Right lobe of liver (tissue), 6 donors: ENCODE measurements around the gene PTPN4. TPM values are rescaled to one million over a fixed set of nuclear protein-coding genes. Genes with fewer than 3 reads are reported as not detected.

Experiments used
- ATAC-seq, 4 donors: fragments of 200-7000 bp; cut with Tn5 transposase; one replicate each; pipeline ENCODE4 v1.9.1; 2020; ENCODE audit warnings: mild to moderate bottlenecking in 4 of 4, moderate library complexity in 4 of 4
- DNase-seq, 3 donors: peaks; one replicate each; pipeline ENCODE4 v3.0.0-alpha.2; 2020
- H3K27ac ChIP-seq, 3 donors: fragments of 200-600 bp; one replicate each; pipeline ENCODE4 v1.8.0; 2022
- H3K27me3 ChIP-seq, 2 donors: fragments of 200-600 bp; one replicate each; pipeline ENCODE4 v1.8.0; 2022
- H3K36me3 ChIP-seq, 4 donors: fragments of 200-600 bp; sonication (generic) in 1 of 4; one replicate each; pipeline versions ENCODE4 v1.5.1 to v1.8.0; 2017 to 2022; ENCODE audit warnings: control low read depth in 1 of 4
- H3K4me1 ChIP-seq, 4 donors: fragments of 200-600 bp; sonication (generic) in 1 of 4; one replicate each; pipeline versions ENCODE4 v1.5.1 to v1.8.0; 2017 to 2022; ENCODE audit warnings: control low read depth in 1 of 4
- H3K4me3 ChIP-seq, 3 donors: fragments of 200-600 bp; one replicate each; pipeline ENCODE4 v1.8.0; 2022
- H3K9me3 ChIP-seq, 4 donors: fragments of 200-600 bp; sonication (generic) in 1 of 4; one replicate each; pipeline versions ENCODE4 v1.5.1 to v1.8.0; 2017 to 2022; ENCODE audit warnings: control low read depth in 1 of 4
- CTCF ChIP-seq, 4 donors: fragments of 200-600 bp in 3 of 4; fragments of 450-650 bp in 1 of 4; IDR thresholded peaks; one replicate each; pipeline versions ENCODE4 v1.5.1 to v1.8.0; 2016 to 2022; ENCODE audit warnings: antibody characterized with exemption in 4 of 4, mild to moderate bottlenecking in 2 of 4
- POLR2A ChIP-seq: fragments of 450-650 bp; IDR thresholded peaks from one replicate; pipeline ENCODE4 v1.6.1; 2017; ENCODE audit warnings: antibody characterized with exemption, mild to moderate bottlenecking
- WGBS: methylation state at CpG from one replicate; pipeline ENCODE4 v1.1.6; 2018; ENCODE audit warnings: low coverage, low lambda C conversion rate; ENCODE audit not compliant: insufficient coverage; ENCODE audit errors: missing lambda C conversion rate; 5-methylcytosine and 5-hydroxymethylcytosine counted together
- intact Hi-C, 2 donors: fragments of 100-400 bp; cut with DNase I; formaldehyde crosslinking; loops; one replicate each; pipeline versions ENCODE4 v1.11.2 to v1.14.1; 2022
- total RNA-seq, 6 experiments: library from RNA; depleted of rRNA in 2 of 6; stranded (reverse); fragments of >200 nt in 2 of 6; fragmentation: NEBNext Ultra II Directional in 3 of 6; extraction: Animal tissue kit (Norgen Biotek cat#: 25700) in 3 of 6; gene quantifications; one replicate each; pipeline versions ENCODE4 v1.1.0 to v1.2.4, GENCODE V29; 2016 to 2023
- donor health status: DM: no; HTN: yes; CAD: no.
- donor health status: DM: no; HTN: no; CAD: no.
- donor health status: DM: no; HTN: no; CAD: no.
- donor health status: DM: no; HTN: yes; CAD: no.
- donor health status: DM: no; HTN: yes; CAD: no.

PTPN4 gene
- total RNA-seq, 6 experiments from 2014 or later = 8.5 to 19.9 (median 14.8) TPM

- Histone ChIP-seq H3K36me3 (no peaks in the 10 kb centered on the region), H3K4me3 (no peak overlapping the region), H3K27me3 (no peaks in the 10 kb centered on the region), H3K27ac (no peak overlapping the region), H3K9me3 (no peaks in the 10 kb centered on the region), H3K4me1 (peaks cover 0 to 26% (median 0%) of the 10 kb centered on the region in 4 donors)
- 98% methylated on average over 5 of the region's 5 CpGs for WGBS
- no peak for ATAC-seq
- no peak for TF ChIP-seq CTCF (IDR thresholded peaks at IDR 0.05)
- no peak for TF ChIP-seq POLR2A
- DNase-seq = no peak
- intact Hi-C loops = no loop called here
Observed at GRCh38 chr2:119766944-119767343, 7.2 kb downstream of the PTPN4 start.

GRCh38 chr2:119768742-119769141, 9.0 kb downstream of the PTPN4 start:
- TF ChIP-seq CTCF (IDR thresholded peaks at IDR 0.05) = no peak
- no peak for TF ChIP-seq POLR2A
- intact Hi-C loops = no loop called here
- Histone ChIP-seq H3K9me3 (no peaks in the 10 kb centered on the region), H3K27me3 (no peaks in the 10 kb centered on the region), H3K4me1 (peaks cover 0 to 26% (median 0%) of the 10 kb centered on the region in 4 donors), H3K36me3 (no peaks in the 10 kb centered on the region), H3K27ac (no peak overlapping the region), H3K4me3 (no peak overlapping the region)
- DNase-seq (no peak), ATAC-seq (peak; percentile 73 to 83 (median 78))
- WGBS = 22% methylated on average over 1 of the region's 1 CpG

- H3K27me3 ChIP-seq = no peaks in the 10 kb centered on the region
- DNase-seq (no peak), ATAC-seq (peak; percentile 43 to 76 (median 74))
- intact Hi-C loops = no loop called here
- H3K4me1 ChIP-seq = peaks cover 0 to 26% (median 0%) of the 10 kb centered on the region in 4 donors
- H3K27ac ChIP-seq = no peak overlapping the region
- H3K9me3 ChIP-seq = no peaks in the 10 kb centered on the region
- TF ChIP-seq POLR2A (no peak), CTCF (IDR thresholded peaks at IDR 0.05) (no peak)
- 52% methylated on average over 3 of the region's 3 CpGs for WGBS
- no peak overlapping the region for H3K4me3 ChIP-seq
- no peaks in the 10 kb centered on the region for H3K36me3 ChIP-seq
Observed at GRCh38 chr2:119769645-119770044, 9.9 kb downstream of the PTPN4 start.

GRCh38 chr2:119771331-119771730, 11.6 kb downstream of the PTPN4 start:
- TF ChIP-seq POLR2A (no peak), CTCF (IDR thresholded peaks at IDR 0.05) (no peak)

GRCh38 chr2:119772128-119772527, 12.4 kb downstream of the PTPN4 start:
- H3K4me3 ChIP-seq = no peak overlapping the region
- TF ChIP-seq POLR2A (no peak), CTCF (IDR thresholded peaks at IDR 0.05) (no peak)
- no peaks in the 10 kb centered on the region for H3K36me3 ChIP-seq
- no peaks in the 10 kb centered on the region for H3K9me3 ChIP-seq
- H3K4me1 ChIP-seq = peaks cover 0 to 26% (median 0%) of the 10 kb centered on the region in 4 donors
- no peaks in the 10 kb centered on the region for H3K27me3 ChIP-seq
- ATAC-seq (no peak), DNase-seq (no peak)
- intact Hi-C loops = no loop called here
- H3K27ac ChIP-seq = no peak overlapping the region
- WGBS = 77% methylated on average over 2 of the region's 2 CpGs

More at GRCh38 chr2:119771331-119771730, 11.6 kb downstream of the PTPN4 start:
- intact Hi-C loops = no loop called here
- 100% methylated on average over 2 of the region's 2 CpGs for WGBS
- no peak for ATAC-seq
- H3K4me1 ChIP-seq = peaks cover 0 to 26% (median 0%) of the 10 kb centered on the region in 4 donors
- no peaks in the 10 kb centered on the region for H3K9me3 ChIP-seq
- H3K27ac ChIP-seq = no peak overlapping the region
- no peaks in the 10 kb centered on the region for H3K36me3 ChIP-seq
- DNase-seq = no peak
- no peaks in the 10 kb centered on the region for H3K27me3 ChIP-seq
- no peak overlapping the region for H3K4me3 ChIP-seq
